ENCODE results near the gene TRPT1. TPM values are rescaled to one million over a fixed set of nuclear protein-coding genes. Genes with fewer than 3 reads are reported as not detected.

TRPT1 gene
- total RNA-seq, 2 donors from 2014 or later, result 45.6 to 60.4 TPM

DNA sequence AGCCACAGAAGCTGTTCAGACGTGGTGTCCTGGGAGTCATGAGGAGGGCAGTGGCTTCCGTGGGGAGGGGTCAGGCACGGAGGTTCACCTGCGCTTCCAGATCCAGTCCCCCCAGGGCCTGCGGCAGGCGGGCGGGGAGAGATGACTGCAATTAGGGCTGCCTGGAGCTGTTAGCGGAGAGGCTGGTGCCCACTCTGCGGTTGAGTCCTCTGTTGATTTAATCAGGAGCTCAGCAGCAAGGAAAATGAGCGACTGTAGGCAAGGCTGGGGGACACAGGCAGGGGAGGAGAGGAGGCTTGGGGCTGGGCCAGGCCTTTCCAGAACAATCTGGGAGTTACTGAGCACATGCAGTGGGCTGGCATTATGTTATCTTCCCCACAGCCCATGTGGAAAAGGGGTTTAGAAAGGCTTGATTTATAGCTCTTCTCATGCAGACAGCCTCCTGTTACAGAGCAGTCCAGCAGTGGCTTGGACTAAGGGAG is 38.4 kb upstream of the TRPT1 start:
- no peak overlapping the region for H3K27ac ChIP-seq (ENCODE audit: low read depth, low read length)
- Mint-ChIP-seq H3K4me3 (no peak overlapping the region), H3K9me3 (no peaks in the 10 kb centered on the region), H3K36me3 (ENCODE audit: low read depth) (peaks cover 47% of the 10 kb centered on the region), H3K4me1 (peaks cover 10% of the 10 kb centered on the region), H3K27me3 (ENCODE audit: insufficient read depth) (no peaks in the 10 kb centered on the region), H3K27ac (no peak overlapping the region)
- DNase-seq, result no peak
- 87 to 98% methylated on average over 6 to 10 of the region's 10 CpGs for WGBS, 2 experiments (ENCODE audit: insufficient coverage in 1 of 2, insufficient read length in 1 of 2)
- H3K4me1 ChIP-seq (ENCODE audit: control insufficient read depth, insufficient read depth, low read length), result no peaks in the 10 kb centered on the region
- TF ChIP-seq, protein P1, sequence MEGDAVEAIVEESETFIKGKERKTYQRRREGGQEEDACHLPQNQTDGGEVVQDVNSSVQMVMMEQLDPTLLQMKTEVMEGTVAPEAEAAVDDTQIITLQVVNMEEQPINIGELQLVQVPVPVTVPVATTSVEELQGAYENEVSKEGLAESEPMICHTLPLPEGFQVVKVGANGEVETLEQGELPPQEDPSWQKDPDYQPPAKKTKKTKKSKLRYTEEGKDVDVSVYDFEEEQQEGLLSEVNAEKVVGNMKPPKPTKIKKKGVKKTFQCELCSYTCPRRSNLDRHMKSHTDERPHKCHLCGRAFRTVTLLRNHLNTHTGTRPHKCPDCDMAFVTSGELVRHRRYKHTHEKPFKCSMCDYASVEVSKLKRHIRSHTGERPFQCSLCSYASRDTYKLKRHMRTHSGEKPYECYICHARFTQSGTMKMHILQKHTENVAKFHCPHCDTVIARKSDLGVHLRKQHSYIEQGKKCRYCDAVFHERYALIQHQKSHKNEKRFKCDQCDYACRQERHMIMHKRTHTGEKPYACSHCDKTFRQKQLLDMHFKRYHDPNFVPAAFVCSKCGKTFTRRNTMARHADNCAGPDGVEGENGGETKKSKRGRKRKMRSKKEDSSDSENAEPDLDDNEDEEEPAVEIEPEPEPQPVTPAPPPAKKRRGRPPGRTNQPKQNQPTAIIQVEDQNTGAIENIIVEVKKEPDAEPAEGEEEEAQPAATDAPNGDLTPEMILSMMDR (conservative IDR thresholded peaks at IDR 0.05), result no peak
- H3K9ac ChIP-seq (ENCODE audit: extremely low read depth, low read length, poor library complexity, severe bottlenecking), result no peak overlapping the region
- no peak overlapping the region for H3K4me3 ChIP-seq (ENCODE audit: low read length)
- H3K27me3 ChIP-seq (ENCODE audit: control insufficient read depth, insufficient read depth, low read length, poor library complexity, severe bottlenecking), result no peaks in the 10 kb centered on the region
- H3K36me3 ChIP-seq (ENCODE audit: control insufficient read depth, insufficient read depth, low read length), result peaks cover 47% of the 10 kb centered on the region
- no peaks in the 10 kb centered on the region for H3K9me3 ChIP-seq (ENCODE audit: control insufficient read depth, low read length)

DNA sequence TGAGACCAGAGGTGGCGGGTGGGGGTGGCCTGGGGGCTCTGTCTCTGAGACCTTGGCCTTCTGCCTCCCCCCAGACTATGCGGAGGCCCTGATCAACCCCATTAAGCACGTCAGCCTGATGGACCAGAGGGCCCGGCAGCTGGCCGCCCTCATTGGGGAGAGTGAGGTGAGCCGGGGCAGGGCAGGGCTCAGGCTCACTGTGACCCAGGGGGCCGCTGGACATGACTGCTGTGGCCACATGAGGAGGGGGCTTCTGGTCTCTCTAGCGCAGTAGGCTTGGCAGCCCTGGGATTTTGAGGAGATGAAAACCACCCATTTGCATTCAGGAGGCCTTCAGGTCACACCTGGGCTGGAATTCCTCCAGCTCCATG is 37.9 kb upstream of the TRPT1 start:
- peaks cover 9% of the 10 kb centered on the region for H3K4me1 Mint-ChIP-seq
- H3K27ac ChIP-seq (ENCODE audit: low read depth, low read length), result no peak overlapping the region
- H3K9me3 Mint-ChIP-seq, result no peaks in the 10 kb centered on the region
- peaks cover 50% of the 10 kb centered on the region for H3K36me3 ChIP-seq (ENCODE audit: control insufficient read depth, insufficient read depth, low read length)
- no peaks in the 10 kb centered on the region for H3K27me3 ChIP-seq (ENCODE audit: control insufficient read depth, insufficient read depth, low read length, poor library complexity, severe bottlenecking)
- 94 to 97% methylated on average over 8 of the region's 8 CpGs for WGBS, 2 experiments (ENCODE audit: insufficient coverage in 1 of 2, insufficient read length in 1 of 2)
- no peaks in the 10 kb centered on the region for H3K4me1 ChIP-seq (ENCODE audit: control insufficient read depth, insufficient read depth, low read length)
- no peaks in the 10 kb centered on the region for H3K27me3 Mint-ChIP-seq (ENCODE audit: insufficient read depth)
- no peak for DNase-seq
- TF ChIP-seq, protein P1 (conservative IDR thresholded peaks at IDR 0.05), result no peak
- no peak overlapping the region for H3K27ac Mint-ChIP-seq
- no peak overlapping the region for H3K4me3 ChIP-seq (ENCODE audit: low read length)
- no peak overlapping the region for H3K9ac ChIP-seq (ENCODE audit: extremely low read depth, low read length, poor library complexity, severe bottlenecking)
- H3K36me3 Mint-ChIP-seq (ENCODE audit: low read depth), result peaks cover 51% of the 10 kb centered on the region
- H3K4me3 Mint-ChIP-seq, result no peak overlapping the region
- no peaks in the 10 kb centered on the region for H3K9me3 ChIP-seq (ENCODE audit: control insufficient read depth, low read length)

DNA sequence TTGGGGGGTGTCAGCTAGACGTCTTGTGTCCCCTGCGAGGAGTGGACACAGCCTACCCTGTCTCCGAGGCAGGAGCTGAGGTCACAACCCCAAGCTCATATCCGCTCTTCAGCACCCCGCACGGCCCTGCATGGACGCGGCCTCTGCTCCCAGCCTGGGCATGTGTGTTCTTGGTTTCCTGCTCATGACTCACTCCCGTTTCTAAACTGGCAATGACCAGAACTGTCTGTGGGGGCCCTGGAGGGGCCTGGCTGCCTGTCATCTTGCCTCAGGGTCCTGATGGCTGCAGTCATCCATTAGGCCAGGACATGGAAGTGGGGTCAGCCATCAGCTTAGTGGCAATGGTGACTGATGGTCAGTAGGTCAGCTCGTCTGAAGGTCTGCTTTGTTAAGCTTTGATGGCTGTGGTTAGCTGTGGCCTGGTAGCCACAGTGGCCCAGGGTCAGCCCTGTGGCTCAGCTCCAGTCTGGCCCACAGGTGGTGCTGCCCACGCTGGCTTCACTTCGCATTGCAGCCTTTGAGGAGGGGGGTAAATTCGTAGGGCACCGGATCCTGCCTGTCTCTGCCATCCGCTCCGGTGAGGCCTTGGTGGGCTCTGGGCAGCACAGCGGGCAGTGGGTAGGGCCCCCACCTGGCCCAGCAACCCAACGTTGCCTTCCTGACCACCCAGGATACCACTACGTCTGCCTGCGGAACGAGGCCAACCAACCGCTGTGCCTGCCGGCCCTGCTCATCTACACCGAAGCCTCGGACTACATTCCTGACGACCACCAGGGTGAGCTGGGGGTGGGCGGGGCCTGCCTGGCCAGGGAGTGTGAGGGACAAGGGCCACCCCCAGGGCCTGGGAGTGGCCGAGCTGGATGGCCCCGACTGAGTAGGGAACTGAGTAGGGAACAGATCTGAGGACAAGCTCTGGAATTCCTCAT is 37.3 kb upstream of the TRPT1 start:
- WGBS, 2 experiments (ENCODE audit: insufficient coverage in 1 of 2, insufficient read length in 1 of 2), result 86 to 87% methylated on average over 19 to 29 of the region's 29 CpGs
- H3K27ac ChIP-seq (ENCODE audit: low read depth, low read length), result no peak overlapping the region
- Mint-ChIP-seq H3K9me3 (no peaks in the 10 kb centered on the region), H3K4me3 (no peak overlapping the region), H3K27ac (peak overlapping the region; percentile 30), H3K4me1 (peaks cover 4% of the 10 kb centered on the region), H3K36me3 (ENCODE audit: low read depth) (peaks cover 56% of the 10 kb centered on the region), H3K27me3 (ENCODE audit: insufficient read depth) (no peaks in the 10 kb centered on the region)
- peaks cover 53% of the 10 kb centered on the region for H3K36me3 ChIP-seq (ENCODE audit: control insufficient read depth, insufficient read depth, low read length)
- H3K9me3 ChIP-seq (ENCODE audit: control insufficient read depth, low read length), result no peaks in the 10 kb centered on the region
- DNase-seq, result peak; percentile 76
- no peak overlapping the region for H3K4me3 ChIP-seq (ENCODE audit: low read length)
- TF ChIP-seq, protein P1 (conservative IDR thresholded peaks at IDR 0.05), result peak; percentile 37
- H3K4me1 ChIP-seq (ENCODE audit: control insufficient read depth, insufficient read depth, low read length), result no peaks in the 10 kb centered on the region
- no peaks in the 10 kb centered on the region for H3K27me3 ChIP-seq (ENCODE audit: control insufficient read depth, insufficient read depth, low read length, poor library complexity, severe bottlenecking)
- H3K9ac ChIP-seq (ENCODE audit: extremely low read depth, low read length, poor library complexity, severe bottlenecking), result no peak overlapping the region
